Measurements from ENCODE around the gene ADPGK. TPM values are rescaled to one million over a fixed set of nuclear protein-coding genes. Genes with fewer than 3 reads are reported as not detected.
"Not testable (repeated sequence)": the region's sequence is repeated elsewhere in the genome, so short reads cannot be mapped to it uniquely, and the experiment has no call there.

ADPGK gene
- total RNA-seq, 2 donors from 2014 or later, result 29.8 to 36.4 TPM

GRCh38 chr15:72708551-72709303, 74.8 kb downstream of the ADPGK start:
- DNase-seq (ENCODE audit: low spot score), result not testable (repeated sequence)
- intact Hi-C loops (cut with DNase I), result loop anchor here in 1 of 2 donors (2.0 kb wide), 1 partner anchor 36 kb away; no protein-coding TSS in a partner anchor

DNA sequence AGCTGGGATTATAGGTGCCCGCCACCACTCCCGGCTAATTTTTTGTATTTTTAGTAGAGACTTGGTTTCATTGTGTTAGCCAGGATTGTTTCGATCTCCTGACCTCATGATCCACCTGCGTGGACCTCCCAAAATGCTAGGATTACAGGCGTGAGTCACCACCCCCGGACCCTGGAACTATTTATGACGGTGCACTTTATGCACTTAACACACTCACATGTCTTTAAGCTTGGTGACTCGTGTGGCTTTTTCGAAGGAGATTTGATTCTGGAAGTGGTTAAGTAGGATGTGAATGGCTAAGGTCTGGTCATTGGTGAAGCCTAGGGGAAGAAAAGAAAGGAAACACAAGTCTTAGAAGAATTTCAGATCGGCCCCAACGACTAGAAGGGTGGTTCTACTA, 77.3 kb downstream of the ADPGK start:
- intact Hi-C loops (cut with DNase I), result no loop called here
- no peak for DNase-seq (ENCODE audit: low spot score)

Other genes starting within 250 kb of the ADPGK start
- not detected for gene GOLGA6B, start 129.1 kb downstream of the ADPGK start, total RNA-seq
- not detected for gene HIGD2B, start 97.6 kb downstream of the ADPGK start, total RNA-seq
- 10 to 100 TPM; 14.7 to 16.4 TPM for gene BBS4, start 97.6 kb downstream of the ADPGK start, total RNA-seq

Data from posterior vena cava (tissue), 2 donors.